H7 (cell line): ENCODE results near the gene ST8SIA6. TPM values are rescaled to one million over a fixed set of nuclear protein-coding genes. Genes with fewer than 3 reads are reported as not detected.

ENCODE experiments used
- DNase-seq: peaks from one replicate; pipeline ENCODE4 v3.0.0; 2012
- H3K27me3 ChIP-seq: 2 replicates; pipeline ENCODE4 v1.6.0; 2011; ENCODE audit warnings: mild to moderate bottlenecking, low read length; ENCODE audit not compliant: control insufficient read depth, insufficient read depth
- H3K36me3 ChIP-seq: replicated peaks from 2 replicates; pipeline ENCODE4 v1.5.1; 2011; ENCODE audit warnings: low read length; ENCODE audit not compliant: control insufficient read depth, insufficient read depth
- H3K4me3 ChIP-seq: 2 replicates; pipeline ENCODE4 v1.5.1; 2011; ENCODE audit warnings: low read depth, mild to moderate bottlenecking, control low read depth, low read length, moderate library complexity; ENCODE audit not compliant: insufficient read depth
- total RNA-seq: library from RNA; depleted of rRNA; stranded (reverse); fragments of >200 nt; shearing (Covaris generic); gene quantifications from 2 replicates; pipeline ENCODE4 v1.2.3, GENCODE V29; 2014; rRNA removed

ST8SIA6 gene
- total RNA-seq, 1 experiment from 2014 or later = 2.9 TPM

DNA sequence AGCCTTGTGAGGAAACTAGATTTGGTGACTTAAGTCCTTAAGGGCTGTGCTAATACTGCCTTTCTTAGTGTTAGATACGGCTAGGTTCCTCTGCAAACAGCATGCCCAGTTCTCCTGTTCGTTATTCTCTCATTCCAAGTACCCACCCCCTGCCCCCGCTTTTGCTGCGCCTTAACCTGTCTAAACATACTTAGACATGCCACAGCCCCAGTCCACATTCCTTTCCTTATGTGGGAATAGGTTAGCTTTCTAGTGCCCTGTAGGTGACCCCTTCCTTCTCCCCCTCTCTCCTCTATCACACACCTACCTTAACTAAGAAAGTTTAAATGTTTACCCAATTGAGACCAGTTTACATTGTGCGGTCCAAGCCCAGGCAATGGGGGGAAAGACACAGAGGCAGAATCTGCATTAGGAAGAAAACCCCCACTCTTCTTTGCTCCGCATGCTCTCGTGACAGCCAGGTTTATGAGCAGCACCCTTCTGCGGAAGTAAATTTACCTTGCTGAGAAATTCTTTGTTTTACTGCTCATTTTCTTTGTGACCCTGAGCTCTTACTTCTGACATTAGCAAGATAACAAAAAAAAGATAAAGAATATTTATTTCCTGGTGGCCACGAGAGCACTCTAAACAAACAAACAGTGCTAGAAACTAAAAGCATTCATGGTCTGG, 177.5 kb downstream of the ST8SIA6 start:
- Histone ChIP-seq H3K4me3 (no peak overlapping the region), H3K36me3 (no peaks in the 10 kb centered on the region), H3K27me3 (no peaks in the 10 kb centered on the region)
- no peak for DNase-seq

GRCh38 chr10:17273403-17273802, 181.0 kb downstream of the ST8SIA6 start:
- DNase-seq = no peak
- no peaks in the 10 kb centered on the region for H3K36me3 ChIP-seq

DNA sequence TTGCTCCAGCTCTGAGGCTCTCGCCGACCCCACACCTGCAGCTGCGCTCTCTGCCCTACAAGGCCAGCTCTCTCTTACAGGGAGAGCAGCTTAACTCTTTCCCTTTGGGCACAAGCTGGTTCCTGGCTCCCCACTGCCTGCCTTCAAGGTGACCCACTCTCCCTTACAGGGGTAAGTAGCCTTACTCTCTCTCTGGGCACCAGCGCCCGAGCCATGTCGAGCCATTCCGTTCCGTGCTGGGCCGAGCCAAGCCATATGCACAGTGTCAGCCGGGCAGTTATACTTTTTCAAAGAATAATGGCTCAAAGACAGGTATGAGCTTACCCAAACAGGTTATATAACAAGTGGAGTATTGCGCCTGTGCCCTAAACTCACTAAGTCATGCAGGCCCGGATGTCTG, 181.7 kb downstream of the ST8SIA6 start:
- Histone ChIP-seq H3K4me3 (no peak overlapping the region), H3K27me3 (no peaks in the 10 kb centered on the region), H3K36me3 (no peaks in the 10 kb centered on the region)
- DNase-seq = no peak

More at GRCh38 chr10:17273403-17273802, 181.0 kb downstream of the ST8SIA6 start:
- Histone ChIP-seq H3K4me3 (no peak overlapping the region), H3K27me3 (no peaks in the 10 kb centered on the region)

Other genes with a start within 250 kb of the ST8SIA6 start
- gene VIM, start 226.4 kb downstream of the ST8SIA6 start, total RNA-seq = 1,966 TPM in 2 replicates
- 12.2 and 22.4 TPM in 2 replicates for gene HACD1, start 162.8 kb upstream of the ST8SIA6 start, total RNA-seq
- 21.6 and 25.4 TPM in 2 replicates for gene STAM, start 189.6 kb upstream of the ST8SIA6 start, total RNA-seq